GM23338 (cell line): ENCODE data around the gene MTA1. TPM values are rescaled to one million over a fixed set of nuclear protein-coding genes. Genes with fewer than 3 reads are reported as not detected.

Experiments used
- ATAC-seq: fragments of 200-7000 bp; cut with Tn5 transposase; 3 replicates; pipeline ENCODE4 v1.9.1; 2020
- DNase-seq: peaks from one replicate; pipeline ENCODE4 v3.0.0-alpha.2; 2015; ENCODE audit warnings: low spot score
- H2AFZ ChIP-seq: fragments of 200-600 bp; sonication (generic); 2 replicates; pipeline ENCODE4 v1.8.0; 2016; ENCODE audit warnings: antibody characterized with exemption, mild to moderate bottlenecking, moderate library complexity
- H3F3A ChIP-seq: fragments of 200-600 bp; sonication (generic); replicated peaks from 2 replicates; pipeline ENCODE4 v1.8.0; 2017; ENCODE audit warnings: antibody characterized with exemption, mixed run types, low read depth
- H3K27ac ChIP-seq: fragments of 200-600 bp; sonication (generic); 2 replicates; pipeline ENCODE4 v1.6.1; 2016; ENCODE audit warnings: low read depth
- H3K27me3 ChIP-seq: fragments of 200-600 bp; sonication (generic); 2 replicates; pipeline ENCODE4 v1.8.0; 2016; ENCODE audit warnings: mild to moderate bottlenecking, mixed run types, moderate library complexity; ENCODE audit not compliant: insufficient read depth
- H3K36me3 ChIP-seq: fragments of 200-600 bp; sonication (generic); 2 replicates; pipeline ENCODE4 v1.8.0; 2016; ENCODE audit warnings: mild to moderate bottlenecking; ENCODE audit not compliant: insufficient read depth
- H3K4me1 ChIP-seq: fragments of 200-600 bp; sonication (generic); 2 replicates; pipeline ENCODE4 v1.8.0; 2016; ENCODE audit warnings: mild to moderate bottlenecking, moderate library complexity; ENCODE audit not compliant: insufficient read depth
- H3K4me2 ChIP-seq: fragments of 200-600 bp; sonication (generic); 2 replicates; pipeline ENCODE4 v1.7.1; 2017; ENCODE audit warnings: mixed run types
- H3K4me3 ChIP-seq: fragments of 200-600 bp; sonication (generic); 2 replicates; pipeline ENCODE4 v1.6.1; 2016; ENCODE audit warnings: mixed run types
- H3K79me2 ChIP-seq: fragments of 200-600 bp; sonication (generic); replicated peaks from 2 replicates; pipeline ENCODE4 v1.8.0; 2017; ENCODE audit warnings: mild to moderate bottlenecking; ENCODE audit not compliant: insufficient read depth
- H3K9me2 ChIP-seq: fragments of 200-600 bp; sonication (generic); 2 replicates; pipeline ENCODE4 v1.8.0; 2017; ENCODE audit not compliant: insufficient read depth
- H4K20me1 ChIP-seq: fragments of 200-600 bp; sonication (generic); replicated peaks from 2 replicates; pipeline ENCODE4 v1.8.0; 2017; ENCODE audit warnings: mild to moderate bottlenecking; ENCODE audit not compliant: insufficient read depth
- H3K27ac Mint-ChIP-seq: 2 replicates; pipeline ENCODE4 v1.8.0; 2020; ENCODE audit warnings: inconsistent platforms, mild to moderate bottlenecking, moderate library complexity, mixed read lengths
- H3K27me3 Mint-ChIP-seq: 3 replicates; pipeline ENCODE4 v1.8.0; 2022; ENCODE audit warnings: low read depth, mild to moderate bottlenecking, moderate library complexity, mixed read lengths, inconsistent platforms; ENCODE audit not compliant: insufficient read depth, poor library complexity
- H3K36me3 Mint-ChIP-seq: 3 replicates; pipeline ENCODE4 v1.8.0; 2021; ENCODE audit warnings: low read depth, mild to moderate bottlenecking, inconsistent platforms, moderate library complexity, mixed read lengths
- H3K4me1 Mint-ChIP-seq: 3 replicates; pipeline ENCODE4 v1.8.0; 2020; ENCODE audit warnings: mild to moderate bottlenecking, inconsistent platforms, mixed read lengths
- H3K4me3 Mint-ChIP-seq: 3 replicates; pipeline ENCODE4 v1.8.0; 2021; ENCODE audit warnings: moderate library complexity, mild to moderate bottlenecking, inconsistent platforms, mixed read lengths
- H3K9me3 Mint-ChIP-seq: 3 replicates; pipeline ENCODE4 v1.8.0; 2020; ENCODE audit warnings: moderate library complexity, mild to moderate bottlenecking, inconsistent platforms, mixed read lengths
- CREB1 ChIP-seq: fragments of 250-450 bp; sonication (Bioruptor Pico); IDR thresholded peaks from 2 replicates; pipeline ENCODE4 v1.5.0; 2020; ENCODE audit warnings: low read depth, mild to moderate bottlenecking, moderate library complexity
- EZH2 ChIP-seq: fragments of 200-600 bp; sonication (generic); IDR thresholded peaks from one replicate; pipeline ENCODE4 v1.8.0; 2017; ENCODE audit warnings: antibody characterized with exemption, mild to moderate bottlenecking, low read depth; ENCODE audit not compliant: unreplicated experiment
- EZH2phosphoT487 ChIP-seq: fragments of 200-600 bp; sonication (generic); IDR thresholded peaks from one replicate; pipeline ENCODE4 v1.8.1; 2018; ENCODE audit warnings: antibody characterized with exemption; ENCODE audit not compliant: unreplicated experiment
- JUNB ChIP-seq: IDR thresholded peaks from one replicate; pipeline ENCODE4 v1.6.1; 2016; ENCODE audit warnings: antibody characterized with exemption; ENCODE audit not compliant: unreplicated experiment
- NANOG ChIP-seq: IDR thresholded peaks from 2 replicates; pipeline ENCODE4 v1.6.1; 2016; ENCODE audit warnings: antibody characterized with exemption, borderline replicate concordance
- POLR2AphosphoS5 ChIP-seq: IDR thresholded peaks from 2 replicates; pipeline ENCODE4 v1.6.1; 2016; ENCODE audit warnings: antibody characterized with exemption, low read depth
- STAT1 ChIP-seq: IDR thresholded peaks from one replicate; pipeline ENCODE4 v1.6.1; 2016; ENCODE audit warnings: antibody characterized with exemption; ENCODE audit not compliant: unreplicated experiment
- ZNF114 ChIP-seq: fragments of 250-450 bp; sonication (Bioruptor Pico); IDR thresholded peaks from 2 replicates; pipeline ENCODE4 v1.5.0; 2020; ENCODE audit warnings: mild to moderate bottlenecking, moderate library complexity
- ZNF331 ChIP-seq: fragments of 250-450 bp; sonication (Bioruptor Pico); IDR thresholded peaks from 2 replicates; pipeline ENCODE4 v1.5.0; 2020; ENCODE audit warnings: low read depth, mild to moderate bottlenecking, moderate library complexity
- polyA plus RNA-seq: library from polyadenylated mRNA; unstranded; fragments of >200 nt; fragmentation: Nextera tagmentation; extraction: Ambion mirVana; gene quantifications from 2 replicates; pipeline ENCODE4 v1.2.1, GENCODE V29; 2016
- total RNA-seq: library from RNA; depleted of rRNA; stranded (reverse); fragments of >200 nt; shearing (Covaris generic); gene quantifications from 2 replicates; pipeline ENCODE4 v1.2.3, GENCODE V29; 2014
- TF ChIP-seq, protein P1 (sequence below), 2 experiments: fragments of 200-600 bp in 1 of 2; sonication (generic) in 1 of 2; conservative IDR thresholded peaks; 2 replicates each; pipeline versions ENCODE4 v1.5.1 to v1.6.1; 2016 to 2017; ENCODE audit warnings: antibody characterized with exemption in 2 of 2, low read depth in 2 of 2, mild to moderate bottlenecking in 2 of 2, moderate library complexity in 1 of 2
- TF ChIP-seq, protein P2 (sequence below): IDR thresholded peaks from 2 replicates; pipeline ENCODE4 v1.6.1; 2016; ENCODE audit warnings: antibody characterized with exemption
- TF ChIP-seq, protein P3 (sequence below): IDR thresholded peaks from one replicate; pipeline ENCODE4 v1.6.1; 2018; ENCODE audit warnings: antibody characterized with exemption; ENCODE audit not compliant: unreplicated experiment
- TF ChIP-seq, protein P4 (sequence below): fragments of 250-450 bp; sonication (Bioruptor Pico); IDR thresholded peaks from 2 replicates; pipeline ENCODE4 v1.5.0; 2020; ENCODE audit warnings: mild to moderate bottlenecking, moderate library complexity

Gene MTA1
- total and polyA plus RNA-seq, 2 experiments from 2014 or later: 53.3 to 126 TPM

- H3K27me3 ChIP-seq: no peaks in the 10 kb centered on the region
- no peaks in the 10 kb centered on the region; the same call in 2 of the 3 replicates for H3K9me3 Mint-ChIP-seq
- H2AFZ ChIP-seq: no peak overlapping the region
- DNase-seq (no peak), ATAC-seq (no peak)
- no peaks in the 10 kb centered on the region for H3F3A ChIP-seq
- no peak overlapping the region for H3K27ac ChIP-seq
- H3K4me1 Mint-ChIP-seq: peaks cover 11% of the 10 kb centered on the region
- peaks cover 41% of the 10 kb centered on the region for H3K36me3 Mint-ChIP-seq
- peaks cover 94% of the 10 kb centered on the region for H3K79me2 ChIP-seq
- TF ChIP-seq ZNF331 (no peak), ZNF114 (no peak), STAT1 (no peak), EZH2phosphoT487 (no peak), EZH2 (no peak), POLR2AphosphoS5 (no peak), NANOG (no peak), CREB1 (CRISPR knock-in tag) (no peak), JUNB (no peak)
- TF ChIP-seq, protein P1, sequence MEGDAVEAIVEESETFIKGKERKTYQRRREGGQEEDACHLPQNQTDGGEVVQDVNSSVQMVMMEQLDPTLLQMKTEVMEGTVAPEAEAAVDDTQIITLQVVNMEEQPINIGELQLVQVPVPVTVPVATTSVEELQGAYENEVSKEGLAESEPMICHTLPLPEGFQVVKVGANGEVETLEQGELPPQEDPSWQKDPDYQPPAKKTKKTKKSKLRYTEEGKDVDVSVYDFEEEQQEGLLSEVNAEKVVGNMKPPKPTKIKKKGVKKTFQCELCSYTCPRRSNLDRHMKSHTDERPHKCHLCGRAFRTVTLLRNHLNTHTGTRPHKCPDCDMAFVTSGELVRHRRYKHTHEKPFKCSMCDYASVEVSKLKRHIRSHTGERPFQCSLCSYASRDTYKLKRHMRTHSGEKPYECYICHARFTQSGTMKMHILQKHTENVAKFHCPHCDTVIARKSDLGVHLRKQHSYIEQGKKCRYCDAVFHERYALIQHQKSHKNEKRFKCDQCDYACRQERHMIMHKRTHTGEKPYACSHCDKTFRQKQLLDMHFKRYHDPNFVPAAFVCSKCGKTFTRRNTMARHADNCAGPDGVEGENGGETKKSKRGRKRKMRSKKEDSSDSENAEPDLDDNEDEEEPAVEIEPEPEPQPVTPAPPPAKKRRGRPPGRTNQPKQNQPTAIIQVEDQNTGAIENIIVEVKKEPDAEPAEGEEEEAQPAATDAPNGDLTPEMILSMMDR (conservative IDR thresholded peaks at IDR 0.05; ENCODE audit: low read depth in 2 of 2): no peak
- TF ChIP-seq, protein P2, sequence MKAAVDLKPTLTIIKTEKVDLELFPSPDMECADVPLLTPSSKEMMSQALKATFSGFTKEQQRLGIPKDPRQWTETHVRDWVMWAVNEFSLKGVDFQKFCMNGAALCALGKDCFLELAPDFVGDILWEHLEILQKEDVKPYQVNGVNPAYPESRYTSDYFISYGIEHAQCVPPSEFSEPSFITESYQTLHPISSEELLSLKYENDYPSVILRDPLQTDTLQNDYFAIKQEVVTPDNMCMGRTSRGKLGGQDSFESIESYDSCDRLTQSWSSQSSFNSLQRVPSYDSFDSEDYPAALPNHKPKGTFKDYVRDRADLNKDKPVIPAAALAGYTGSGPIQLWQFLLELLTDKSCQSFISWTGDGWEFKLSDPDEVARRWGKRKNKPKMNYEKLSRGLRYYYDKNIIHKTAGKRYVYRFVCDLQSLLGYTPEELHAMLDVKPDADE: no peak
- TF ChIP-seq, protein P3, sequence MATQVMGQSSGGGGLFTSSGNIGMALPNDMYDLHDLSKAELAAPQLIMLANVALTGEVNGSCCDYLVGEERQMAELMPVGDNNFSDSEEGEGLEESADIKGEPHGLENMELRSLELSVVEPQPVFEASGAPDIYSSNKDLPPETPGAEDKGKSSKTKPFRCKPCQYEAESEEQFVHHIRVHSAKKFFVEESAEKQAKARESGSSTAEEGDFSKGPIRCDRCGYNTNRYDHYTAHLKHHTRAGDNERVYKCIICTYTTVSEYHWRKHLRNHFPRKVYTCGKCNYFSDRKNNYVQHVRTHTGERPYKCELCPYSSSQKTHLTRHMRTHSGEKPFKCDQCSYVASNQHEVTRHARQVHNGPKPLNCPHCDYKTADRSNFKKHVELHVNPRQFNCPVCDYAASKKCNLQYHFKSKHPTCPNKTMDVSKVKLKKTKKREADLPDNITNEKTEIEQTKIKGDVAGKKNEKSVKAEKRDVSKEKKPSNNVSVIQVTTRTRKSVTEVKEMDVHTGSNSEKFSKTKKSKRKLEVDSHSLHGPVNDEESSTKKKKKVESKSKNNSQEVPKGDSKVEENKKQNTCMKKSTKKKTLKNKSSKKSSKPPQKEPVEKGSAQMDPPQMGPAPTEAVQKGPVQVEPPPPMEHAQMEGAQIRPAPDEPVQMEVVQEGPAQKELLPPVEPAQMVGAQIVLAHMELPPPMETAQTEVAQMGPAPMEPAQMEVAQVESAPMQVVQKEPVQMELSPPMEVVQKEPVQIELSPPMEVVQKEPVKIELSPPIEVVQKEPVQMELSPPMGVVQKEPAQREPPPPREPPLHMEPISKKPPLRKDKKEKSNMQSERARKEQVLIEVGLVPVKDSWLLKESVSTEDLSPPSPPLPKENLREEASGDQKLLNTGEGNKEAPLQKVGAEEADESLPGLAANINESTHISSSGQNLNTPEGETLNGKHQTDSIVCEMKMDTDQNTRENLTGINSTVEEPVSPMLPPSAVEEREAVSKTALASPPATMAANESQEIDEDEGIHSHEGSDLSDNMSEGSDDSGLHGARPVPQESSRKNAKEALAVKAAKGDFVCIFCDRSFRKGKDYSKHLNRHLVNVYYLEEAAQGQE: no peak
- TF ChIP-seq, protein P4, sequence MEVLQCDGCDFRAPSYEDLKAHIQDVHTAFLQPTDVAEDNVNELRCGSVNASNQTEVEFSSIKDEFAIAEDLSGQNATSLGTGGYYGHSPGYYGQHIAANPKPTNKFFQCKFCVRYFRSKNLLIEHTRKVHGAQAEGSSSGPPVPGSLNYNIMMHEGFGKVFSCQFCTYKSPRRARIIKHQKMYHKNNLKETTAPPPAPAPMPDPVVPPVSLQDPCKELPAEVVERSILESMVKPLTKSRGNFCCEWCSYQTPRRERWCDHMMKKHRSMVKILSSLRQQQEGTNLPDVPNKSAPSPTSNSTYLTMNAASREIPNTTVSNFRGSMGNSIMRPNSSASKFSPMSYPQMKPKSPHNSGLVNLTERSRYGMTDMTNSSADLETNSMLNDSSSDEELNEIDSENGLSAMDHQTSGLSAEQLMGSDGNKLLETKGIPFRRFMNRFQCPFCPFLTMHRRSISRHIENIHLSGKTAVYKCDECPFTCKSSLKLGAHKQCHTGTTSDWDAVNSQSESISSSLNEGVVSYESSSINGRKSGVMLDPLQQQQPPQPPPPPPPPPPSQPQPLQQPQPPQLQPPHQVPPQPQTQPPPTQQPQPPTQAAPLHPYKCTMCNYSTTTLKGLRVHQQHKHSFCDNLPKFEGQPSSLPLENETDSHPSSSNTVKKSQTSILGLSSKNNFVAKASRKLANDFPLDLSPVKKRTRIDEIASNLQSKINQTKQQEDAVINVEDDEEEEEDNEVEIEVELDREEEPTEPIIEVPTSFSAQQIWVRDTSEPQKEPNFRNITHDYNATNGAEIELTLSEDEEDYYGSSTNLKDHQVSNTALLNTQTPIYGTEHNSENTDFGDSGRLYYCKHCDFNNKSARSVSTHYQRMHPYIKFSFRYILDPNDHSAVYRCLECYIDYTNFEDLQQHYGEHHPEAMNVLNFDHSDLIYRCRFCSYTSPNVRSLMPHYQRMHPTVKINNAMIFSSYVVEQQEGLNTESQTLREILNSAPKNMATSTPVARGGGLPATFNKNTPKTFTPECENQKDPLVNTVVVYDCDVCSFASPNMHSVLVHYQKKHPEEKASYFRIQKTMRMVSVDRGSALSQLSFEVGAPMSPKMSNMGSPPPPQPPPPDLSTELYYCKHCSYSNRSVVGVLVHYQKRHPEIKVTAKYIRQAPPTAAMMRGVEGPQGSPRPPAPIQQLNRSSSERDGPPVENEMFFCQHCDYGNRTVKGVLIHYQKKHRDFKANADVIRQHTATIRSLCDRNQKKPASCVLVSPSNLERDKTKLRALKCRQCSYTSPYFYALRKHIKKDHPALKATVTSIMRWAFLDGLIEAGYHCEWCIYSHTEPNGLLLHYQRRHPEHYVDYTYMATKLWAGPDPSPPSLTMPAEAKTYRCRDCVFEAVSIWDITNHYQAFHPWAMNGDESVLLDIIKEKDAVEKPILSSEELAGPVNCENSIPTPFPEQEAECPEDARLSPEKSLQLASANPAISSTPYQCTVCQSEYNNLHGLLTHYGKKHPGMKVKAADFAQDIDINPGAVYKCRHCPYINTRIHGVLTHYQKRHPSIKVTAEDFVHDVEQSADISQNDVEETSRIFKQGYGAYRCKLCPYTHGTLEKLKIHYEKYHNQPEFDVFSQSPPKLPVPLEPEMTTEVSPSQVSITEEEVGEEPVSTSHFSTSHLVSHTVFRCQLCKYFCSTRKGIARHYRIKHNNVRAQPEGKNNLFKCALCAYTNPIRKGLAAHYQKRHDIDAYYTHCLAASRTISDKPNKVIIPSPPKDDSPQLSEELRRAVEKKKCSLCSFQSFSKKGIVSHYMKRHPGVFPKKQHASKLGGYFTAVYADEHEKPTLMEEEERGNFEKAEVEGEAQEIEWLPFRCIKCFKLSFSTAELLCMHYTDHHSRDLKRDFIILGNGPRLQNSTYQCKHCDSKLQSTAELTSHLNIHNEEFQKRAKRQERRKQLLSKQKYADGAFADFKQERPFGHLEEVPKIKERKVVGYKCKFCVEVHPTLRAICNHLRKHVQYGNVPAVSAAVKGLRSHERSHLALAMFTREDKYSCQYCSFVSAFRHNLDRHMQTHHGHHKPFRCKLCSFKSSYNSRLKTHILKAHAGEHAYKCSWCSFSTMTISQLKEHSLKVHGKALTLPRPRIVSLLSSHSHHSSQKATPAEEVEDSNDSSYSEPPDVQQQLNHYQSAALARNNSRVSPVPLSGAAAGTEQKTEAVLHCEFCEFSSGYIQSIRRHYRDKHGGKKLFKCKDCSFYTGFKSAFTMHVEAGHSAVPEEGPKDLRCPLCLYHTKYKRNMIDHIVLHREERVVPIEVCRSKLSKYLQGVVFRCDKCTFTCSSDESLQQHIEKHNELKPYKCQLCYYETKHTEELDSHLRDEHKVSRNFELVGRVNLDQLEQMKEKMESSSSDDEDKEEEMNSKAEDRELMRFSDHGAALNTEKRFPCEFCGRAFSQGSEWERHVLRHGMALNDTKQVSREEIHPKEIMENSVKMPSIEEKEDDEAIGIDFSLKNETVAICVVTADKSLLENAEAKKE: no peak
- no peaks in the 10 kb centered on the region for H3K9me2 ChIP-seq
- no peak overlapping the region for H3K4me3 Mint-ChIP-seq
- peaks cover 9% of the 10 kb centered on the region for H3K27me3 Mint-ChIP-seq
- no peak overlapping the region for H3K4me3 ChIP-seq
- no peak overlapping the region for H3K27ac Mint-ChIP-seq
- peaks cover 61% of the 10 kb centered on the region for H4K20me1 ChIP-seq
- peaks cover 11% of the 10 kb centered on the region for H3K4me1 ChIP-seq
- H3K36me3 ChIP-seq: no peaks in the 10 kb centered on the region
- H3K4me2 ChIP-seq: no peak overlapping the region
These were observed 5.2 kb downstream of the MTA1 start for GRCh38 chr14:105424861-105425260.
